Esophagus muscularis mucosa (tissue), 3 donors: ENCODE data around the gene POLR3GL.

Experiments used
- CTCF ChIP-seq, 3 experiments: fragments of 200-600 bp in 2 of 3; fragments of 450-650 bp in 1 of 3; sonication (generic) in 2 of 3; IDR thresholded peaks; one replicate each; pipeline ENCODE4 v1.5.1; 2017 to 2019; ENCODE audit warnings: antibody characterized with exemption in 3 of 3, mild to moderate bottlenecking in 2 of 3, moderate library complexity in 1 of 3
- POLR2A ChIP-seq: fragments of 450-650 bp; IDR thresholded peaks from one replicate; pipeline ENCODE4 v1.6.1; 2017; ENCODE audit warnings: antibody characterized with exemption, moderate library complexity, mild to moderate bottlenecking, low read depth

- no peak for TF ChIP-seq CTCF (IDR thresholded peaks at IDR 0.05)
- TF ChIP-seq POLR2A = no peak
These were observed 28.0 kb downstream of the POLR3GL start for GRCh38 chr1:145992502-145992936.
